GM12873 (cell line): ENCODE measurements around the gene NEO1.

Experiments used
- CTCF ChIP-seq: IDR thresholded peaks from 2 replicates; pipeline ENCODE4 v1.5.1; 2012; ENCODE audit warnings: low read depth, mild to moderate bottlenecking, moderate library complexity, low read length, control low read depth; ENCODE audit not compliant: insufficient read depth; ENCODE audit errors: missing control alignments

Gene NEO1

GRCh38 chr15:73119478-73119877, 67.2 kb downstream of the NEO1 start:
- no peak for TF ChIP-seq CTCF

- TF ChIP-seq CTCF: no peak
These were observed 68.0 kb downstream of the NEO1 start for GRCh38 chr15:73120269-73120668.

GRCh38 chr15:73125219-73125618, 73.0 kb downstream of the NEO1 start:
- TF ChIP-seq CTCF: no peak

- peak; percentile 94 for TF ChIP-seq CTCF
These were observed 75.2 kb downstream of the NEO1 start for GRCh38 chr15:73127302-73127936.

- no peak for TF ChIP-seq CTCF
These were observed 78.6 kb downstream of the NEO1 start for GRCh38 chr15:73130830-73131229.

- TF ChIP-seq CTCF: no peak
These were observed 81.9 kb downstream of the NEO1 start for GRCh38 chr15:73134196-73134595.

GRCh38 chr15:73139041-73139743, 86.9 kb downstream of the NEO1 start:
- no peak for TF ChIP-seq CTCF
